ENCODE data around the gene SPCS2. TPM values are rescaled to one million over a fixed set of nuclear protein-coding genes. Genes with fewer than 3 reads are reported as not detected.

The SPCS2 gene
- total RNA-seq, 4 donors from 2014 or later: 6.4 to 59.9 (median 21.0) TPM

- no peak for TF ChIP-seq CTCF (IDR thresholded peaks at IDR 0.05)
- TF ChIP-seq POLR2A (IDR thresholded peaks at IDR 0.05): no peak
- TF ChIP-seq EP300 (IDR thresholded peaks at IDR 0.05; ENCODE audit: low read depth): no peak
- no peak for TF ChIP-seq POLR2AphosphoS5 (IDR thresholded peaks at IDR 0.05)
- DNase-seq: no peak
- Histone ChIP-seq H3K9me3 (no peaks in the 10 kb centered on the region), H3K27me3 (no peaks in the 10 kb centered on the region), H3K27ac (no peak overlapping the region), H3K4me3 (no peak overlapping the region), H3K36me3 (peaks cover 0 to 11% (median 0%) of the 10 kb centered on the region in 4 donors), H3K4me1 (no peaks in the 10 kb centered on the region)
- WGBS, 2 donors (ENCODE audit: low coverage in 1 of 2): 97 to 100% methylated on average over 2 of the region's 2 CpGs
- intact Hi-C loops (cut with DNase I; ENCODE audit: low total_unique reads) (loop anchor here (5.0 to 10.0 kb wide), 2 partner anchors 91 to 314 kb away; no protein-coding TSS in a partner anchor), in situ Hi-C loops (cut with MboI; ENCODE audit: low pct_ligation_motif_present in 1 of 4, low pct_unique_long_range_greater_than_20kb in 1 of 4, low sequenced_read_pairs in 3 of 4) (loop anchor here in 3 of 4 donors (10.0 to 25.0 kb wide), 2 partner anchors 91 to 304 kb away; partner anchors contain the start of gene TPBGL (in 3 of the 3))
Measured at GRCh38 chr11:74933765-74934164, 15.3 kb upstream of the SPCS2 start.

- Histone ChIP-seq H3K27me3 (no peaks in the 10 kb centered on the region), H3K4me1 (no peaks in the 10 kb centered on the region), H3K36me3 (peaks cover 0 to 15% (median 0%) of the 10 kb centered on the region in 4 donors), H3K4me3 (no peak overlapping the region), H3K27ac (no peak overlapping the region), H3K9me3 (no peaks in the 10 kb centered on the region)
- in situ Hi-C loops (cut with MboI; ENCODE audit: low pct_ligation_motif_present in 1 of 4, low pct_unique_long_range_greater_than_20kb in 1 of 4, low sequenced_read_pairs in 3 of 4): loop anchor here in 3 of 4 donors (10.0 to 25.0 kb wide), 2 partner anchors 90 to 302 kb away; partner anchors contain the start of gene TPBGL (in 3 of the 3)
- no peak for TF ChIP-seq EP300 (IDR thresholded peaks at IDR 0.05; ENCODE audit: low read depth)
- no peak for TF ChIP-seq CTCF (IDR thresholded peaks at IDR 0.05)
- TF ChIP-seq POLR2A (IDR thresholded peaks at IDR 0.05): no peak
- TF ChIP-seq POLR2AphosphoS5 (IDR thresholded peaks at IDR 0.05): no peak
- WGBS, 2 donors (ENCODE audit: low coverage in 1 of 2): 69 to 83% methylated on average over 2 of the region's 2 CpGs
- intact Hi-C loops (cut with DNase I; ENCODE audit: low total_unique reads): loop anchor here (10.0 kb wide), 1 partner anchor 90 kb away; no protein-coding TSS in a partner anchor
- no peak for DNase-seq
Measured at GRCh38 chr11:74935285-74935684, 13.8 kb upstream of the SPCS2 start.

GRCh38 chr11:74936087-74936486 is 13.0 kb upstream of the SPCS2 start:
- H3K4me3 ChIP-seq: no peak overlapping the region
- H3K4me1 ChIP-seq: no peaks in the 10 kb centered on the region
- WGBS, 2 donors (ENCODE audit: low coverage in 1 of 2): 79 to 83% methylated on average over 1 to 2 of the region's 2 CpGs
- in situ Hi-C loops (cut with MboI; ENCODE audit: low pct_ligation_motif_present in 1 of 4, low pct_unique_long_range_greater_than_20kb in 1 of 4, low sequenced_read_pairs in 3 of 4): loop anchor here in 3 of 4 donors (10.0 to 25.0 kb wide), 2 partner anchors 89 to 301 kb away; partner anchors contain the start of gene TPBGL (in 3 of the 3)
- no peaks in the 10 kb centered on the region for H3K9me3 ChIP-seq
- DNase-seq: no peak
- no peak overlapping the region for H3K27ac ChIP-seq
- TF ChIP-seq EP300 (IDR thresholded peaks at IDR 0.05; ENCODE audit: low read depth) (no peak), CTCF (IDR thresholded peaks at IDR 0.05) (no peak), POLR2A (IDR thresholded peaks at IDR 0.05) (no peak), POLR2AphosphoS5 (IDR thresholded peaks at IDR 0.05) (no peak)
- intact Hi-C loops (cut with DNase I; ENCODE audit: low total_unique reads): loop anchor here (10.0 kb wide), 1 partner anchor 89 kb away; no protein-coding TSS in a partner anchor
- H3K27me3 ChIP-seq: no peaks in the 10 kb centered on the region
- H3K36me3 ChIP-seq: peaks cover 0 to 21% (median 0%) of the 10 kb centered on the region in 4 donors

- Histone ChIP-seq H3K36me3 (peaks cover 0 to 21% (median 0%) of the 10 kb centered on the region in 4 donors), H3K4me3 (no peak overlapping the region), H3K4me1 (no peaks in the 10 kb centered on the region), H3K27me3 (no peaks in the 10 kb centered on the region), H3K27ac (no peak overlapping the region), H3K9me3 (no peaks in the 10 kb centered on the region)
- DNase-seq: no peak
- in situ Hi-C loops (cut with MboI; ENCODE audit: low pct_ligation_motif_present in 1 of 4, low pct_unique_long_range_greater_than_20kb in 1 of 4, low sequenced_read_pairs in 3 of 4) (loop anchor here in 3 of 4 donors (10.0 to 25.0 kb wide), 2 partner anchors 88 to 300 kb away; partner anchors contain the start of gene TPBGL (in 3 of the 3)), intact Hi-C loops (cut with DNase I; ENCODE audit: low total_unique reads) (loop anchor here (10.0 kb wide), 1 partner anchor 88 kb away; no protein-coding TSS in a partner anchor)
- no peak for TF ChIP-seq CTCF (IDR thresholded peaks at IDR 0.05)
- no peak for TF ChIP-seq EP300 (IDR thresholded peaks at IDR 0.05; ENCODE audit: low read depth)
- no peak for TF ChIP-seq POLR2A (IDR thresholded peaks at IDR 0.05)
- no peak for TF ChIP-seq POLR2AphosphoS5 (IDR thresholded peaks at IDR 0.05)
- 88 to 92% methylated on average over 5 of the region's 5 CpGs for WGBS, 2 donors (ENCODE audit: low coverage in 1 of 2)
Measured at GRCh38 chr11:74936976-74937375, 12.1 kb upstream of the SPCS2 start.

All from transverse colon (tissue), 4 donors.